GM12875 (cell line): ENCODE data around the gene PCCA.

Experiments used
- H3K4me3 ChIP-seq: one replicate; pipeline ENCODE4 v1.5.1; 2011; ENCODE audit warnings: low read depth, low read length, control low read depth
- TF ChIP-seq, protein P1 (sequence below): IDR thresholded peaks from 2 replicates; pipeline ENCODE4 v1.5.1; 2011; ENCODE audit warnings: low read depth, mild to moderate bottlenecking, control low read depth, inconsistent platforms, low read length, moderate library complexity, borderline replicate concordance; ENCODE audit not compliant: insufficient read depth

PCCA gene

DNA sequence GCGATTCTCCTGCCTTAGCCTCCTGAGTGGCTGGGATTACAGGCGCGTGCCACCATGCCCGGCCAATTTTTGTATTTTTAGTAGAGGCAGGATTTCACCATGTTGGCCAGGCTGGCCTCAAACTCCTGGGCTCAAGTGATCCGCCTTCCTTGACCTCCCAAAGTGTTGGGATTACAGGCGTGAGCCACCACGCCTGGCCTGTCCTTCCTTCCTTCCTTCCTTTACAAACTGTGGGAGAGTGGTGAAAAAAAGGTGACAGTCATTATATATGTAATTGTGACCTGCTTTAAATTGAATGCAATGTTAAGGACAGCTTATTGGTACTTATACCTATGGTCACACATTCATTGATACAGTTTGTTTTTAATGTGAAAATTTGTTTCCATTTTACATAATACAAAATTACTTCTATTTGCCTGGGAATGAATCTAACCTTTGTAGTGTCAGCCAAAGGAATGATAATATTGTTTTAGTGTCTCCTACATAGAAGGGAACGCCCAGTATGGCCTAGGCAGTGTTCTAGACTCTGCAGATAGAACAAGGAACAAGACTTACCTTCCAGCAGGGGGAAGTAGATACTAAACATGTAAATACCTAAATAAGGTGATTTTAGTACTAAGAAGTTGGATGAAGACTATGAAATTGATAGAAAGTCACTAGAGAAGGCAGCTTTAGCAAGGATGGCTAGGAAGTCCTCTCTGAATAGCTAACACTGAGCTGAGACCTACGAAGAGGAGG is 353.4 kb downstream of the PCCA start:
- H3K4me3 ChIP-seq = no peak overlapping the region
- TF ChIP-seq, protein P1, sequence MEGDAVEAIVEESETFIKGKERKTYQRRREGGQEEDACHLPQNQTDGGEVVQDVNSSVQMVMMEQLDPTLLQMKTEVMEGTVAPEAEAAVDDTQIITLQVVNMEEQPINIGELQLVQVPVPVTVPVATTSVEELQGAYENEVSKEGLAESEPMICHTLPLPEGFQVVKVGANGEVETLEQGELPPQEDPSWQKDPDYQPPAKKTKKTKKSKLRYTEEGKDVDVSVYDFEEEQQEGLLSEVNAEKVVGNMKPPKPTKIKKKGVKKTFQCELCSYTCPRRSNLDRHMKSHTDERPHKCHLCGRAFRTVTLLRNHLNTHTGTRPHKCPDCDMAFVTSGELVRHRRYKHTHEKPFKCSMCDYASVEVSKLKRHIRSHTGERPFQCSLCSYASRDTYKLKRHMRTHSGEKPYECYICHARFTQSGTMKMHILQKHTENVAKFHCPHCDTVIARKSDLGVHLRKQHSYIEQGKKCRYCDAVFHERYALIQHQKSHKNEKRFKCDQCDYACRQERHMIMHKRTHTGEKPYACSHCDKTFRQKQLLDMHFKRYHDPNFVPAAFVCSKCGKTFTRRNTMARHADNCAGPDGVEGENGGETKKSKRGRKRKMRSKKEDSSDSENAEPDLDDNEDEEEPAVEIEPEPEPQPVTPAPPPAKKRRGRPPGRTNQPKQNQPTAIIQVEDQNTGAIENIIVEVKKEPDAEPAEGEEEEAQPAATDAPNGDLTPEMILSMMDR = no peak

DNA sequence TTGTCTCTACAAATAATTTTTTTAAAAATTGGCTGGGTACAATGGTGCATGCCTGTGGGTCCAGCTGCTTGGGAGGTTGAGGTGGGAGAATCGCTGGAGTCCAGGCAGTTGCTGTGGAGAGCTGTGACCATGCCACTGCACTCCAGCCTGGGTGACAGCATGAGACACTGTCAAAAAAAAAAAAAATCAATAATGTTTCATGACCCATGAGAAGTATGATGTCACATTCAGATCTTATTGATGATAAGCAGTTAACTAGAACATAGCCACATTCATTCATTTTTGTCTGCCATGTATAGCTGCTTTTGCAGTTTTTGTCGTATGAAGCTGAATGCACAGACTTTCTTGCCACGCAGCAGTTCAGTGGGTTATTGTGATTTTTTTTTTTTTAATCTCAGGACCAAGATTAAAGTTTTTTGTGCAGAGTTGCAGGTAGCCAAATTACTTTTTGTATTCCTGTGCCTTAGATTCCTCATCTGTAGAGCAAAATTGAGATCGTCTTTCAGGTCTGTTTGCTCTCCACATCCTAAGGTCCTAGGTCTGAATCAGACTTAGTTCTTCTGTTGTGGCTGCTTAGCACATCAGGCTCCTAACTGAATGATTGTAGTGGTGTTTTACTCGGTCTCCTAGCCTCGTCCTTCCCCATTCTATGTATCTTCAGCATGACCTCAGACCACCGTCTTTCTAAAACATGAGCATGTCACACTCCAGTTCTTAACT is 354.5 kb downstream of the PCCA start:
- no peak overlapping the region for H3K4me3 ChIP-seq
- TF ChIP-seq, protein P1 = no peak

DNA sequence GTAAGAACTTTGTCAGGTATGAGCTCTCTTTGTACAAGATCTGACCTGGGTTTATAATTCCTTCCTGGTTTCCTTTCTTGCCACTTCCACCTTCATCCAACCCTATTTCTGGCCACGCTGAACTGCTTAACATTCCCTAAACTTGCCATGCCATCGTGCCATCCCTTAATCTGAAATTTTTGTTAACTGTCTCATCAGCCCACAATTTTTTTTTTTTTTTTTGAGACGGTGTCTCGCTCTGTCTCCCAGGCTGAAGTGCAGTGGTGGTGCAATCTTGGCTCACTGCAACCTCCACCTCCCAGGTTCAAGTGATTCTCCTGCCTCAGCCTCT is 355.1 kb downstream of the PCCA start:
- no peak overlapping the region for H3K4me3 ChIP-seq
- TF ChIP-seq, protein P1 = no peak

DNA sequence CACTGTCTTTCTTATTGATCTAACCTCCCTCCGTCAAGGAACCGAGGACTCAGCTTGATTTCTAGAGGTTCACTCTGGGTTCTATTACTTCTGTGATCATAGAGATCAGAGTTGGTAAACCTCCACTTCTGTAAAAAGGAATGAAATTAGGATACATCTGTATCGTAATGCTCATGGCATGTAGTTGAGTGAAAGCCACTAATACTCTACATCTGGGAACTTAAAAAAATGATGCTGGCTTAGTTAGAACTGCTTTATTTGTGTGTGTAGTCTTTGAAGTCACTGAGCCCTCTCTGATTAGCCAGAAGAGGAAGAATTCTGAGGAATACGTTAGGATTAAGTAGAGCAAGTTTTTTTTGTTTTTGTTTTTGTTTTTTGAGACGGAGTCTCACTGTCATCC is 358.9 kb downstream of the PCCA start:
- H3K4me3 ChIP-seq = no peak overlapping the region
- TF ChIP-seq, protein P1 = no peak

DNA sequence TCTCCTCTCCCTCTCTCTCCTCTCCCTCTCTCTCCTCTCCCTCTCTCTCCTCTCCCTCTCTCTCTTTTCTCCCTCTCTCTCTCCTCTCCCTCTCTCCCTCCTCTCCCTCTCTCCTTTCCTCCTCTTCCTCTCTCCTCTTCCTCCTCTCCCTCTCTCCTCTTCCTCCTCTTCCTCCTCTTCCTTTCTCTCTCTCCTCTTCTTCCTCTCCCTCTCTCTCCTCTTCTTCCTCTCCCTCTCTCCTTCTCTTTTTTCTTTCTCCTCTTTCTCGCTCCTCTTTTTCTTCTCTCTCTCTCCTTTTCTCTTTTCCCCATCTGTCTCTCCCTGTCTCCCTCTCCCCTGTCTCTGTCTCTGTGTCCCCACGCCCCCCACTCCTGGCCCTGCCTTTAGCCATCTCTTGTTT is 363.0 kb downstream of the PCCA start:
- TF ChIP-seq, protein P1 = no peak
- H3K4me3 ChIP-seq = no peak overlapping the region

DNA sequence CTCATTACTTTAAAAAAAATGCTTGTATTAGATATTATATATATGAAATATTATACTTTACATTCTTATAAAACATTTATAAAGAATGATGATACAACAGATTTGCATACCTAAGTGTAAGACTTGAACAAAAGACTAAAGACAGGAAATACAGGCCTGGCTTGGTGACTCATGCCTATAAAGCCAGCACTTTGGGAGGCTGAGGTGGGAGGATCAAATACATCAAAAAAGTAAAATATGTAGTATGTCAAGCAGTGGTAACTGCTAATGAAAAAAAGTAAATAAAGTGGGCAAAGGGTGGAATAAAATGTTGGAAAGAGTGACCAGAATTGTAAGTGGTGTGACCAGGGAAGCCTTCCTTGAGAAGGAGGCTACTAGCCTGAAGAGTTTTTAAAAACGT is 366.0 kb downstream of the PCCA start:
- TF ChIP-seq, protein P1 = no peak
- H3K4me3 ChIP-seq = no peak overlapping the region

DNA sequence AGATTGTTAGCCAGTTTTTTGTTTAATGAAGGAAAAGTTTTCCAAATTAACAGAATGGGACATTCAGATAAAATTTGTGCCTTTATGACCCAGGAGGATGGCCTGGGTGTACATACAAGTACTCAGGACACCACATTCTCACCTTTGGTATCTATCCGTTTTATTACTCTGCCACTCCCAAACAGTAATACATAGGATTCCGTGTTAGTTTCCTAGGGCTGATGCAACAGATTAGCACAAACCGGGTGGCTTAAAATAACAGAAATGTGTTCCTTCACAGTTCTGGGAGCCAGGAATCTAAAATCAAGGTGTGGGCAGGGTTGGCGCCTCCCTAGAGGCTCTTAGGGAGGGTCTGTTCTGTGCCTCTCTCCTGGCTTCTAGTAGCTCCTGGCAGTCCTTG is 369.8 kb downstream of the PCCA start:
- TF ChIP-seq, protein P1 = no peak

More for the DNA sequence above, 369.8 kb downstream of the PCCA start:
- no peak overlapping the region for H3K4me3 ChIP-seq
